HepG2 (cell line): ENCODE data around the gene MYO5A.
"Not testable (repeated sequence)": the region's sequence is repeated elsewhere in the genome, so short reads cannot be mapped to it uniquely, and the experiment has no call there.

Experiments
- ATF4 ChIP-seq, 2 experiments: fragments of 450-650 bp in 1 of 2; sonication (generic) in 1 of 2; formaldehyde crosslinking; IDR thresholded peaks; 2 replicates each; pipeline versions ENCODE4 v1.5.0 to v1.8.0; 2020 to 2022; ENCODE audit warnings: mild to moderate bottlenecking in 1 of 2, missing genetic modification reagents in 1 of 2
- CTCF ChIP-seq: sonication (generic); formaldehyde crosslinking; IDR thresholded peaks from 2 replicates; pipeline ENCODE4 v1.5.0; 2020; ENCODE audit warnings: mild to moderate bottlenecking, missing genetic modification reagents, moderate library complexity
- EZH2 ChIP-seq: conservative IDR thresholded peaks from 2 replicates; pipeline ENCODE4 v1.6.1; 2012; ENCODE audit warnings: mild to moderate bottlenecking, low read depth, low read length, moderate library complexity
- MLLT10 ChIP-seq: sonication (generic); formaldehyde crosslinking; IDR thresholded peaks from 2 replicates; pipeline ENCODE4 v1.4.0; 2020; ENCODE audit warnings: missing genetic modification reagents
- REST ChIP-seq, 2 experiments: IDR thresholded peaks; 2 replicates each; pipeline ENCODE4 v1.6.1; 2011 to 2012; ENCODE audit warnings: low read length in 2 of 2, borderline replicate concordance in 1 of 2, low read depth in 1 of 2, mild to moderate bottlenecking in 1 of 2, moderate library complexity in 1 of 2
- RFX3 ChIP-seq: IDR thresholded peaks from 2 replicates; pipeline ENCODE4 v1.6.1; 2016; ENCODE audit warnings: missing biosample characterization, missing genetic modification reagents
- RNF219 ChIP-seq: sonication (generic); formaldehyde crosslinking; IDR thresholded peaks from 2 replicates; pipeline ENCODE4 v1.5.0; 2020; ENCODE audit warnings: mild to moderate bottlenecking, missing genetic modification reagents
- RXRA ChIP-seq: sonication (generic); formaldehyde crosslinking; IDR thresholded peaks from 2 replicates; pipeline ENCODE4 v1.5.1; 2020; ENCODE audit warnings: missing genetic modification reagents
- SRF ChIP-seq: IDR thresholded peaks from 2 replicates; pipeline ENCODE4 v1.6.1; 2011; ENCODE audit warnings: mild to moderate bottlenecking, low read depth, low read length, moderate library complexity
- TAF1 ChIP-seq: sonication (generic); formaldehyde crosslinking; IDR thresholded peaks from 2 replicates; pipeline ENCODE4 v1.4.0; 2020; ENCODE audit warnings: missing genetic modification reagents
- ZBED4 ChIP-seq: sonication (generic); formaldehyde crosslinking; IDR thresholded peaks from 2 replicates; pipeline ENCODE4 v1.4.0; 2020; ENCODE audit warnings: missing genetic modification reagents, borderline replicate concordance
- ZNF230 ChIP-seq: sonication (generic); formaldehyde crosslinking; IDR thresholded peaks from 2 replicates; pipeline ENCODE4 v1.4.0; 2020; ENCODE audit warnings: mild to moderate bottlenecking, missing genetic modification reagents
- ZNF276 ChIP-seq: sonication (generic); formaldehyde crosslinking; IDR thresholded peaks from 2 replicates; pipeline ENCODE4 v1.4.0; 2020; ENCODE audit warnings: mild to moderate bottlenecking, low read depth, missing genetic modification reagents

GRCh38 chr15:52489430-52489829 lies 39.2 kb downstream of the MYO5A start:
- TF ChIP-seq ZBED4; CTCF (CRISPR knock-in tag); TAF1 (CRISPR knock-in tag); RXRA (CRISPR knock-in tag); EZH2; ZNF276 (CRISPR knock-in tag); ZNF230 (CRISPR knock-in tag); SRF; RNF219 (CRISPR knock-in tag); ATF4 (CRISPR knock-in tag; IDR thresholded peaks at IDR 0.05); RFX3 (CRISPR knock-in tag); REST (IDR thresholded peaks at IDR 0.05; ENCODE audit: borderline replicate concordance in 1 of 2, low read depth in 1 of 2, low read length in 2 of 2); MLLT10 (CRISPR knock-in tag): not testable (repeated sequence)
